Measurements from ENCODE around the gene TRIM7.

DNA sequence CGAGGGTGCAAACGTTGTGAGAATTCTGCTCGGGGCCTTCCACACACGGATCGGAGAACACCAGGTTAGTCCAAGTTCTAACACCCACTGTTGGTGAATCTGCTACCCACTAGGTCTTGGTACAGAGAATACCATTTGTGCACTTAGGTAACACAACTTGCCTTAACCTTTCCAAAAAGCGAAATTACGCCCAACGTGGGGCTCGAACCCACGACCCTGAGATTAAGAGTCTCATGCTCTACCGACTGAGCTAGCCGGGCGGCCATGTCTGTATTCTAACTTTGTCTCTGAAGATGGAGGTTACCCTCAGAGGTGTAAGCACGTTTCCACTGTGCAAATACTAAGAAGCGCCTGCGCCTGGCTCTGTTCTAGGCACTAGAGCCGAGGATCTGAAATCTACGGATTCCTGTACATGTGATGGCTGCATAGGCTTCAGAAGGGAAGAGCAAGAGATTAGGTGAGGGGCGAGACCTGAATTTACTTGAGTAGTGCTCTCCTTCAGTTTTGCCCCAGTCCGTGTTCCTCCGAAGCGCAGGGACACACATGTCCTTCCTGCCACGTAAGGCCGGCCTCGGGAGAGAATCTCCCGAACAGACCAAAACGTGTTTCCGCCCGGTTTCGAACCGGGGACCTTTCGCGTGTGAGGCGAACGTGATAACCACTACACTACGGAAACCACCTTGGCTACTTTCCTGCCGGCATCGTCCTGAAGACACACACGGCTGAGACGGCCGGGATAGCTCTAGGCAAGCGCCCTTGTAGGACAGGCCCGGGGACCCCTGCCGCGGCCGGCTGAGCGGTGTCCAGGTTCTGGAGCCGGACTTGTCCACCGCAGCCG is 17.0 kb upstream of the TRIM7 start:
- TF ChIP-seq EZH2 (IDR thresholded peaks at IDR 0.05; ENCODE audit: low read length, unreplicated experiment), result no peak
- no peak for TF ChIP-seq CTCF (conservative IDR thresholded peaks at IDR 0.05; ENCODE audit: low read depth, low read length)
